Tibial nerve (tissue), 4 donors: ENCODE results near the gene TCP1.

Experiments
- EP300 ChIP-seq, 2 donors: sonication (generic); formaldehyde crosslinking; IDR thresholded peaks; one replicate each; pipeline ENCODE4 v1.6.1; 2017; ENCODE audit warnings: antibody characterized with exemption in 2 of 2, mild to moderate bottlenecking in 1 of 2
- TF ChIP-seq, protein P1 (sequence below), 5 experiments: fragments of 200-600 bp in 3 of 5; fragments of 450-650 bp in 2 of 5; sonication (generic) in 3 of 5; IDR thresholded peaks; one replicate each; pipeline ENCODE4 v1.5.1; 2016 to 2019; ENCODE audit warnings: antibody characterized with exemption in 5 of 5, mild to moderate bottlenecking in 3 of 5, moderate library complexity in 2 of 5

DNA sequence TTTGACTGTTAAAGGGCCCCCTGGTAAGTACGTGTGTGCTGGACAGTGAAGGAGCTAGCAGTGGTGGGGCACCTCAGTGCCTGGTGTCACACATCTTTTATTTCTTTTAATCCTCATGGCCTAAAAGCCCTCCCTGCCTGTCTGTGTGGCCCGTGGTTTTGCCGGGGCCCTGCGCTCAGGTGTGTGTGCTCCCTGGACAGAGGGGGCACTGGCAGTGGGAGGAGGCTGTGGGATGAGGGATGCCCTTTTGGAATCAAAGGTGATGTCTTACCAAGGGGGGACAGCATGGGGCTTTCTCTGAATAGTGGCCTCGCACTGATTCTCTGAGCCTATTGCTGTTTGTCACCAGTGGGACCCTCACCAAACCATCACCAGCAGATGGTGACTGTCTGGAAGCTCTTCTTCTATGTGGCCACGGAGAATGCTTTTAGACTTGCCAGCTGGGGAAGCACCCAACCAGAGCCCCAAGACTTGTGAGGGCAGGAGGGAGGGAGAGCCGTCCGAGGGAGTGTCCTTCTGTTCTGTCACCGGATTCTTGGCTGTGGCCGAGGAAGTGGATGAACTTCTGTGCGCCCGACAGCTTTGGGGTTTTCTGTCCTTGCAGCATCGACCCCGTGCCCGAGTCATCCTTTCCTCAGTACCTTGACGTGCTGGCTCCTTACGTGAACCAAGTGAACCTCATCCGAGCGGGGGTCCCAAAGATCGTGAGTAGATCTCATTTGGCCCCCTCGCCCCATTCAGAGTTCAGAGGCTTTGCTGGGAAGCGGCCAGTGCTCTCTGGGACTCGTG, 28.7 kb upstream of the TCP1 start:
- TF ChIP-seq, protein P1, sequence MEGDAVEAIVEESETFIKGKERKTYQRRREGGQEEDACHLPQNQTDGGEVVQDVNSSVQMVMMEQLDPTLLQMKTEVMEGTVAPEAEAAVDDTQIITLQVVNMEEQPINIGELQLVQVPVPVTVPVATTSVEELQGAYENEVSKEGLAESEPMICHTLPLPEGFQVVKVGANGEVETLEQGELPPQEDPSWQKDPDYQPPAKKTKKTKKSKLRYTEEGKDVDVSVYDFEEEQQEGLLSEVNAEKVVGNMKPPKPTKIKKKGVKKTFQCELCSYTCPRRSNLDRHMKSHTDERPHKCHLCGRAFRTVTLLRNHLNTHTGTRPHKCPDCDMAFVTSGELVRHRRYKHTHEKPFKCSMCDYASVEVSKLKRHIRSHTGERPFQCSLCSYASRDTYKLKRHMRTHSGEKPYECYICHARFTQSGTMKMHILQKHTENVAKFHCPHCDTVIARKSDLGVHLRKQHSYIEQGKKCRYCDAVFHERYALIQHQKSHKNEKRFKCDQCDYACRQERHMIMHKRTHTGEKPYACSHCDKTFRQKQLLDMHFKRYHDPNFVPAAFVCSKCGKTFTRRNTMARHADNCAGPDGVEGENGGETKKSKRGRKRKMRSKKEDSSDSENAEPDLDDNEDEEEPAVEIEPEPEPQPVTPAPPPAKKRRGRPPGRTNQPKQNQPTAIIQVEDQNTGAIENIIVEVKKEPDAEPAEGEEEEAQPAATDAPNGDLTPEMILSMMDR (IDR thresholded peaks at IDR 0.05): no peak
- TF ChIP-seq EP300 (IDR thresholded peaks at IDR 0.05): no peak
